Adipocyte (in vitro differentiated cells): ENCODE data around the gene SYDE1.

Experiments
- DNase-seq: peaks from one replicate; pipeline ENCODE4 v3.0.0-alpha.2; 2015; ENCODE audit warnings: low read depth
- H3K27me3 ChIP-seq: replicated peaks from 2 replicates; pipeline ENCODE4 v1.7.0; 2013; ENCODE audit warnings: mild to moderate bottlenecking, low read length, moderate library complexity; ENCODE audit not compliant: control insufficient read depth, insufficient read depth
- H3K36me3 ChIP-seq: 2 replicates; pipeline ENCODE4 v1.7.0; 2013; ENCODE audit warnings: low read length, mild to moderate bottlenecking, moderate library complexity; ENCODE audit not compliant: control insufficient read depth, insufficient read depth, severe bottlenecking
- H3K4me1 ChIP-seq: 2 replicates; pipeline ENCODE4 v1.7.0; 2013; ENCODE audit warnings: mild to moderate bottlenecking, low read length, moderate library complexity; ENCODE audit not compliant: control insufficient read depth, insufficient read depth
- H3K4me3 ChIP-seq: 2 replicates; pipeline ENCODE4 v1.7.0; 2013; ENCODE audit warnings: mild to moderate bottlenecking, low read length, moderate library complexity
- H3K9ac ChIP-seq: 2 replicates; pipeline ENCODE4 v1.7.0; 2013; ENCODE audit warnings: mild to moderate bottlenecking, low read length, moderate library complexity
- H3K9me3 ChIP-seq: 2 replicates; pipeline ENCODE4 v1.7.0; 2013; ENCODE audit warnings: mild to moderate bottlenecking, low read length, moderate library complexity; ENCODE audit not compliant: control insufficient read depth

SYDE1 gene

DNA sequence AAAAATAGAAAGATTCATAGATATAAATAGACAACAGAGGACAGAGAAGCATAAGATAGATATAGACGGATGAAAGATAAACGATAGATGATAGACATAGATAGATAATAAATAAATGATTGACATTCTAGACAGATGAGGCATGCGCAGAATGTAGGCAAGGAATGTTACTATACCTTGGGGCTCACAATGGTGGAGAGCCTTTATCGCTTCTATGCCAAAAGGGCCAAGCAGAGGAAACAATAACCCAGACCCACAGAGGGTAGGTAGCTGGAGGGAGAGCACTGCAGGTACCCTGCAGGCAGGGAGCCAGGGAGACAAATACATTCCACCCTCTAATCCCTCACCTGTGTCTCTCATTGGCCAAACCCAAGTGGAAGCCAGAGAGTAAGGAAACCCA, 49.2 kb downstream of the SYDE1 start:
- peaks cover 14% of the 10 kb centered on the region for H3K9me3 ChIP-seq
- H3K4me3 ChIP-seq, result no peak overlapping the region
- H3K9ac ChIP-seq, result no peak overlapping the region
- H3K27me3 ChIP-seq, result no peaks in the 10 kb centered on the region
- H3K36me3 ChIP-seq, result peaks cover 4% of the 10 kb centered on the region
- no peaks in the 10 kb centered on the region for H3K4me1 ChIP-seq
- no peak for DNase-seq

DNA sequence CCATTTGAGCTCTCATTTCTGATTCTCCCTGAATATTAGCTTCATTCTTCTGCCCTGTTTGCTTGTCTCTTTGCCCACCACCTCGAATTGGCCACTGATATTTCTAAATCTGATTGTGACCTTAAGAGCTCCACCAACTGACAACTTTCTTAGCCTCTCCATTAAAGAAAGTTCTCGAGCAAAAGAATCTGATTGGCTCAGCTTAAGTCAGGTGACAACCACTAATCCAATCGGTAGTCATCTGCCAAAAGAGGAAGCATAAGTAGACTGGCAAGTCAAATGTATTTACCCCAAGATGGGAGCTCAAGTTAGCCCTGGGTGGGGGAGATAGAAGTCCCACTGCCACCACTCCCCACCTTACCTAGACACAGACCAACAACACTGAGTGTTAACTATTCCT, 52.0 kb downstream of the SYDE1 start:
- Histone ChIP-seq H3K9me3 (peaks cover 14% of the 10 kb centered on the region), H3K4me3 (no peak overlapping the region), H3K4me1 (no peaks in the 10 kb centered on the region), H3K36me3 (peaks cover 22% of the 10 kb centered on the region), H3K9ac (no peak overlapping the region), H3K27me3 (no peaks in the 10 kb centered on the region)
- DNase-seq, result no peak

DNA sequence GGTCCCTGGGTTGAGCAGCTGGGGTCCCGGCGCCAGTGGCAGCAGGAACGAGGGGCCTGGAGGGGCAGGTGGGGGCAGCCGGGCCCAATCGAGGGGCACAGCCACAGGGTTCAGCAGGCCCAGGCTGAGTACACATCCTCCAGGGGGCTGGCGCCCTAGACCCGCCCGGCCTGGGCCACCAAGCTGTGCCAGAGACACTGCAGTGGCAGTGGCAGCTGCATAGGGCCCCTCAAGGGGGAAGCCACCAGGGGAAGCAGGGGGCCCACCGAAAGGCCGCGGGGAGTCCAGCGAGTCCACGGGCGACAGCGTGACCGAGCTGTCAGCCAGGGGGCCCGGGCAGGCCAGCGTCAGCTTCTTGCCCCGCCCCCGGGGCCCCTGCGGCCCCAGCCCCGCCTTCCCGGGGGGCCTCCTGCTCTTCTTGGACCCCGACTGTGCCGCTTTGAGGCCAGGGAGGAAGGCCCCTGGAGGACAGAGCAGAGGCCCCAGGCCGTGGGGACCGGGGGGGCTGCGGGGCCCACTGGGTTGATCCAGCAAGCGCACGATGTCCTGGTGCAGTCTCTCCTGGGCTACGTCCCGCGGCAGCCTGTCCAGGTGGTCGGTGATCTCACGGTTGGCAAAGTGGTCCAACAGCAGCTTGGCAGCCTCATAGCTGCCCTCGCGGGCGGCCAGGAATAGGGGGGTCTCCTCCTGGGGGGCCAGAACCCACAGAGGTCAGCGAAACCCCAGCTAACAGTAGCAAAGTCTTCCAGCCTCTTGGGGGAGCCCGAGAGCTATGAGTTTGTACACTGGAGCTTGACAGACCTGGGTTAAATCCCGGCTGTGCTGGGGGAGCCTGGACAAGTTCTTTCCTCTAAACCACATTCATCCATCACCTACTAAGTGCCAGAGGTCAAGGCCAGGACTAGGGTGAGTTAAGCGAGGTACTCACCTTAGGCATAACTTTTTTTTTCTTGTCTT, 54.1 kb downstream of the SYDE1 start:
- H3K4me1 ChIP-seq, result no peaks in the 10 kb centered on the region
- no peak for DNase-seq
- H3K9ac ChIP-seq, result no peak overlapping the region
- peaks cover 24% of the 10 kb centered on the region for H3K9me3 ChIP-seq
- peaks cover 38% of the 10 kb centered on the region for H3K36me3 ChIP-seq
- H3K27me3 ChIP-seq, result no peaks in the 10 kb centered on the region
- no peak overlapping the region for H3K4me3 ChIP-seq
